A549 (cell line): ENCODE data around the gene LDLRAD4. TPM values are rescaled to one million over a fixed set of nuclear protein-coding genes. Genes with fewer than 3 reads are reported as not detected.

Experiments used
- ATAC-seq, 2 experiments: fragments of 200-7000 bp in 1 of 2; fragments of >200 bp in 1 of 2; cut with Nextera tagmentation in 1 of 2; cut with Tn5 transposase in 1 of 2; 3 replicates each; pipeline versions ENCODE4 v1.8.0 to v1.9.1; 2018 to 2020; ENCODE audit warnings: mild to moderate bottlenecking in 1 of 2, moderate library complexity in 1 of 2
- CTCF ChIA-PET: fragments of 300-600 bp; sonication (Branson Sonifier 250); formaldehyde crosslinking; extraction: SDS; loops from one replicate; lab custom pipeline; 2021; ENCODE audit warnings: antibody characterized with exemption, inconsistent platforms; lab: Yijun Ruan, JAX
- POLR2A ChIA-PET: fragments of 350-600 bp; formaldehyde crosslinking; extraction: SDS; loops from one replicate; lab custom pipeline; 2021; ENCODE audit warnings: antibody characterized with exemption, inconsistent platforms; lab: Yijun Ruan, JAX
- DNase-seq, 2 experiments: peaks; one replicate each; pipeline versions ENCODE4 v3.0.0 to v3.0.0-alpha.2; 2011 to 2016; ENCODE audit warnings: low read depth in 1 of 2, low spot score in 1 of 2
- FAIRE-seq: peaks from 2 replicates; lab custom pipeline; 2011; peaks lifted over from hg19 to GRCh38; lab: Jason Lieb, UNC
- H3K27ac ChIP-seq, 2 experiments: fragments of >200 bp; sonication (Bioruptor Twin); formaldehyde crosslinking; 3 replicates each; pipeline ENCODE4 v1.5.1; 2016 to 2017
- H3K4me1 ChIP-seq: fragments of >200 bp; sonication (Bioruptor Twin); formaldehyde crosslinking; 3 replicates; pipeline ENCODE4 v1.6.1; 2016
- H3K4me2 ChIP-seq: fragments of >200 bp; sonication (Bioruptor Twin); formaldehyde crosslinking; 3 replicates; pipeline ENCODE4 v1.6.1; 2016
- H3K4me3 ChIP-seq: fragments of >200 bp; sonication (Bioruptor Twin); formaldehyde crosslinking; 3 replicates; pipeline ENCODE4 v1.5.1; 2016
- H3K9me3 ChIP-seq: fragments of >200 bp; sonication (Bioruptor Twin); formaldehyde crosslinking; 3 replicates; pipeline ENCODE4 v1.6.1; 2016
- BCL3 ChIP-seq: fragments of >200 bp; sonication (Bioruptor Twin); formaldehyde crosslinking; IDR thresholded peaks from 3 replicates; pipeline ENCODE4 v1.6.1; 2016
- CEBPB ChIP-seq, 2 experiments: fragments of >200 bp in 1 of 2; sonication (Bioruptor Twin) in 1 of 2; formaldehyde crosslinking in 1 of 2; IDR thresholded peaks; 2 replicates each; pipeline ENCODE4 v1.6.1; 2012 to 2016
- E2F6 ChIP-seq: IDR thresholded peaks from 2 replicates; pipeline ENCODE4 v1.6.1; 2012; ENCODE audit warnings: low read depth, borderline replicate concordance
- FOSB ChIP-seq: fragments of 250-450 bp; sonication (Bioruptor Pico); IDR thresholded peaks from 2 replicates; pipeline ENCODE4 v1.5.0; 2020; ENCODE audit warnings: mild to moderate bottlenecking, moderate library complexity
- FOSL2 ChIP-seq, 2 experiments: fragments of 450-650 bp in 1 of 2; fragments of >200 bp in 1 of 2; sonication (Bioruptor Twin) in 1 of 2; formaldehyde crosslinking; IDR thresholded peaks; 2 replicates each; pipeline versions ENCODE4 v1.5.0 to v1.6.1; 2016 to 2020; ENCODE audit warnings: mild to moderate bottlenecking in 1 of 2, moderate library complexity in 1 of 2
- HDAC2 ChIP-seq: fragments of 200-600 bp; sonication (generic); IDR thresholded peaks from 2 replicates; pipeline ENCODE4 v1.6.1; 2016
- HEYL ChIP-seq: fragments of 250-450 bp; sonication (Bioruptor Pico); IDR thresholded peaks from 2 replicates; pipeline ENCODE4 v1.8.0; 2021; ENCODE audit warnings: mild to moderate bottlenecking, moderate library complexity
- HOXB13 ChIP-seq: fragments of 250-450 bp; sonication (Bioruptor Pico); IDR thresholded peaks from 2 replicates; pipeline ENCODE4 v1.5.0; 2020; ENCODE audit warnings: low read depth, mild to moderate bottlenecking, moderate library complexity
- KDM1A ChIP-seq: fragments of 200-600 bp; sonication (generic); IDR thresholded peaks from 2 replicates; pipeline ENCODE4 v1.6.1; 2016; ENCODE audit warnings: low read depth, mild to moderate bottlenecking
- NFE2L2 ChIP-seq: fragments of 150-350 bp; conservative IDR thresholded peaks from 2 replicates; pipeline ENCODE4 v1.6.1; 2014; ENCODE audit warnings: low read length
- RCOR1 ChIP-seq: fragments of 150-350 bp; IDR thresholded peaks from 2 replicates; pipeline ENCODE4 v1.6.1; 2014; ENCODE audit warnings: antibody characterized with exemption, low read length, low read depth
- RFX5 ChIP-seq: fragments of 450-650 bp; IDR thresholded peaks from 2 replicates; pipeline ENCODE4 v1.7.1; 2014; ENCODE audit warnings: antibody characterized with exemption, mild to moderate bottlenecking, moderate library complexity
- TFCP2L1 ChIP-seq: fragments of 250-450 bp; sonication (Bioruptor Pico); IDR thresholded peaks from 2 replicates; pipeline ENCODE4 v1.5.0; 2021; ENCODE audit warnings: mild to moderate bottlenecking
- TP53 ChIP-seq: fragments of 250-450 bp; sonication (Bioruptor Pico); IDR thresholded peaks from 2 replicates; pipeline ENCODE4 v1.5.0; 2021; ENCODE audit warnings: mild to moderate bottlenecking, moderate library complexity
- ZFP36 ChIP-seq: fragments of 450-650 bp; IDR thresholded peaks from 2 replicates; pipeline ENCODE4 v1.6.1; 2014; ENCODE audit warnings: borderline replicate concordance; ENCODE audit not compliant: partially characterized antibody
- ZSCAN20 ChIP-seq: fragments of 250-450 bp; sonication (Bioruptor Pico); IDR thresholded peaks from 2 replicates; pipeline ENCODE4 v1.8.0; 2022; ENCODE audit warnings: mild to moderate bottlenecking, moderate library complexity
- WGBS: methylation state at CpG from one replicate; pipeline ENCODE4 v1.1.6; 2017; ENCODE audit errors: missing lambda C conversion rate; 5-methylcytosine and 5-hydroxymethylcytosine counted together
- polyA plus RNA-seq, 4 experiments: library from polyadenylated mRNA; depleted of rRNA in 3 of 4; stranded (reverse); fragments of >200 nt; fragmentation: RNase III in 1 of 4; extraction: RNeasy Plus Mini Kit Qiagen cat#74134 plus additional on column Dnase treatment in 1 of 4; gene quantifications; 2 replicates in 3 of 4; 3 replicates in 1 of 4; pipeline ENCODE4 v1.2.3, GENCODE V29; 2011 to 2017
- TF ChIP-seq, protein P1 (sequence below): fragments of 450-650 bp; IDR thresholded peaks from 2 replicates; pipeline ENCODE4 v1.6.1; 2014; ENCODE audit warnings: antibody characterized with exemption
- TF ChIP-seq, protein P2 (sequence below): IDR thresholded peaks from 2 replicates; pipeline ENCODE4 v1.6.1; 2012
- TF ChIP-seq, protein P3 (sequence below): fragments of 150-350 bp; IDR thresholded peaks from 2 replicates; pipeline ENCODE4 v1.6.1; 2014; ENCODE audit warnings: low read depth, mild to moderate bottlenecking, low read length

LDLRAD4 gene
- polyA plus RNA-seq, 2 of the 4 experiments (the other 2 are of a cell fraction) = 5.2 to 7.6 TPM

GRCh38 chr18:13457327-13457726 is 238.8 kb downstream of the LDLRAD4 start:
- no peak for FAIRE-seq
- H3K4me3 ChIP-seq = no peak overlapping the region
- CTCF ChIA-PET = no interaction called here
- TF ChIP-seq, protein P1, sequence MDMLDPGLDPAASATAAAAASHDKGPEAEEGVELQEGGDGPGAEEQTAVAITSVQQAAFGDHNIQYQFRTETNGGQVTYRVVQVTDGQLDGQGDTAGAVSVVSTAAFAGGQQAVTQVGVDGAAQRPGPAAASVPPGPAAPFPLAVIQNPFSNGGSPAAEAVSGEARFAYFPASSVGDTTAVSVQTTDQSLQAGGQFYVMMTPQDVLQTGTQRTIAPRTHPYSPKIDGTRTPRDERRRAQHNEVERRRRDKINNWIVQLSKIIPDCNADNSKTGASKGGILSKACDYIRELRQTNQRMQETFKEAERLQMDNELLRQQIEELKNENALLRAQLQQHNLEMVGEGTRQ = no peak
- no peak for TF ChIP-seq ZSCAN20
- TF ChIP-seq HDAC2 = no peak
- TF ChIP-seq RFX5 = no peak
- TF ChIP-seq, all 56 proteins: peak for 0
- ATAC-seq (no peak), DNase-seq (no peak)
- H3K4me2 ChIP-seq = no peak overlapping the region
- H3K9me3 ChIP-seq = no peaks in the 10 kb centered on the region
- POLR2A ChIA-PET = no interaction called here
- H3K4me1 ChIP-seq = peaks cover 9% of the 10 kb centered on the region; the same call in 2 of the 3 replicates
- 77% methylated on average over 10 of the region's 10 CpGs for WGBS
- no peak overlapping the region for H3K27ac ChIP-seq

DNA sequence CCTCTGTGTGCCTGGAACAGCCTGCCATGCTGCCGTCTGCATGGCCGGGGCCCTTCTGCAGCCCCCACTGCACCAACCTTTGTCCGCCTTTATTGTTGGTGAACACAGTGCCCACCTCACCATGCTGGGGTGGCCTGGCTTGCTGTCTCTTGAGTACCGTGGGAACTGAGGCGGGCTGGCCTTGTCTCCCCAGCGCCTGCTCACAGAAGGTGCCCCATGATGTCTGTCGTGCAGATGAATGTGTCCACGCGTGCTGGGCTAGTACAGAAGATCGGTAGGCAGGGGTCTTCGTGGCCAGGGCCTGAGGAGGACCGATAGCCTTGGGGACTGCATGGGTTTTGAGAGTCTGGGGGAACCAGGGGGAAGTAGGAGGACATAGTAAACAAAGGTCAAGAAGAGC is 242.4 kb downstream of the LDLRAD4 start:
- TF ChIP-seq FOSB (no peak), KDM1A (no peak), TP53 (CRISPR knock-in tag) (no peak), BCL3 (no peak), ZSCAN20 (no peak), RCOR1 (no peak)
- Histone ChIP-seq H3K9me3 (no peaks in the 10 kb centered on the region), H3K4me3 (no peak overlapping the region), H3K27ac (no peak overlapping the region), H3K4me2 (no peak overlapping the region), H3K4me1 (no peaks in the 10 kb centered on the region)
- CTCF ChIA-PET = no interaction called here
- POLR2A ChIA-PET = no interaction called here
- WGBS = 84% methylated on average over 5 of the region's 12 CpGs
- ATAC-seq (no peak), FAIRE-seq (no peak), DNase-seq (no peak)

GRCh38 chr18:13461469-13461868 is 242.9 kb downstream of the LDLRAD4 start:
- Histone ChIP-seq H3K9me3 (no peaks in the 10 kb centered on the region), H3K4me3 (no peak overlapping the region), H3K4me2 (no peak overlapping the region), H3K4me1 (no peaks in the 10 kb centered on the region)
- DNase-seq (no peak), ATAC-seq (no peak)
- WGBS = 74% methylated on average over 5 of the region's 5 CpGs
- TF ChIP-seq HOXB13 (CRISPR knock-in tag) (no peak), FOSB (no peak), TFCP2L1 (CRISPR knock-in tag) (no peak), NFE2L2 (no peak), FOSL2 (IDR thresholded peaks at IDR 0.05) (no peak), FOSL2 (CRISPR knock-in tag; IDR thresholded peaks at IDR 0.05) (no peak), RFX5 (no peak), ZSCAN20 (no peak), CEBPB (IDR thresholded peaks at IDR 0.05) (no peak), HEYL (CRISPR knock-in tag) (no peak), E2F6 (no peak), ZFP36 (no peak), TP53 (CRISPR knock-in tag) (no peak)
- TF ChIP-seq, protein P2, sequence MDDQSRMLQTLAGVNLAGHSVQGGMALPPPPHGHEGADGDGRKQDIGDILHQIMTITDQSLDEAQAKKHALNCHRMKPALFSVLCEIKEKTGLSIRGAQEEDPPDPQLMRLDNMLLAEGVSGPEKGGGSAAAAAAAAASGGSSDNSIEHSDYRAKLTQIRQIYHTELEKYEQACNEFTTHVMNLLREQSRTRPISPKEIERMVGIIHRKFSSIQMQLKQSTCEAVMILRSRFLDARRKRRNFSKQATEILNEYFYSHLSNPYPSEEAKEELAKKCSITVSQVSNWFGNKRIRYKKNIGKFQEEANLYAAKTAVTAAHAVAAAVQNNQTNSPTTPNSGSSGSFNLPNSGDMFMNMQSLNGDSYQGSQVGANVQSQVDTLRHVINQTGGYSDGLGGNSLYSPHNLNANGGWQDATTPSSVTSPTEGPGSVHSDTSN = no peak
- TF ChIP-seq, protein P3, sequence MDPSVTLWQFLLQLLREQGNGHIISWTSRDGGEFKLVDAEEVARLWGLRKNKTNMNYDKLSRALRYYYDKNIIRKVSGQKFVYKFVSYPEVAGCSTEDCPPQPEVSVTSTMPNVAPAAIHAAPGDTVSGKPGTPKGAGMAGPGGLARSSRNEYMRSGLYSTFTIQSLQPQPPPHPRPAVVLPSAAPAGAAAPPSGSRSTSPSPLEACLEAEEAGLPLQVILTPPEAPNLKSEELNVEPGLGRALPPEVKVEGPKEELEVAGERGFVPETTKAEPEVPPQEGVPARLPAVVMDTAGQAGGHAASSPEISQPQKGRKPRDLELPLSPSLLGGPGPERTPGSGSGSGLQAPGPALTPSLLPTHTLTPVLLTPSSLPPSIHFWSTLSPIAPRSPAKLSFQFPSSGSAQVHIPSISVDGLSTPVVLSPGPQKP = no peak
- TF ChIP-seq, all 56 proteins: peak for 0
- FAIRE-seq = no peak
- ChIA-PET CTCF (no interaction called here), POLR2A (no interaction called here)
- H3K27ac ChIP-seq = no peak overlapping the region
